GM23248 (cell line): Measurements from ENCODE around the gene MLYCD.

ENCODE experiments used
- EZH2 ChIP-seq: fragments of 200-600 bp; sonication (generic); IDR thresholded peaks from 2 replicates; pipeline ENCODE4 v1.6.1; 2018; ENCODE audit warnings: antibody characterized with exemption, mild to moderate bottlenecking; ENCODE audit not compliant: insufficient read depth, poor library complexity, severe bottlenecking
- EZH2phosphoT487 ChIP-seq: fragments of 200-600 bp; sonication (generic); IDR thresholded peaks from 2 replicates; pipeline ENCODE4 v1.6.1; 2018; ENCODE audit warnings: antibody characterized with exemption, moderate library complexity, mild to moderate bottlenecking, low read depth; ENCODE audit not compliant: insufficient read depth

DNA sequence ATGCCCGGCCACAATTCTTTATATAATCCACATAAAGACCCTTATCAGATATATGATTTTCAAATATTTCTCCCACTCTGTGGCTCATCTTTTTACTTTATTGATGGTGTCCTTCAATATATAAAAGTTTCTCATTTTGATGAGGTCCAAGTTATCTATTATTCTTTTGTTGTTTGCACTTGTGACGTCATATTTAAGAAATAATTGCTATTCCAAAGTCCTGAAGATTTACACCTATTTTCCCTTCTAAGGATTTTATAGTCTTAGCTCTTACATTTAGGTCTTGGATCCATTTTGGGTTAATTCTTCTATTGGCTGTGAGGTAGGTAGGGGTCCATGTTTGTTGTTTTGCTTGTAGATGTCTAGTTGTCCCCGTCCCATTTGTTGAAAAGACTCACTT lies 3.0 kb upstream of the MLYCD start:
- TF ChIP-seq EZH2phosphoT487 (no peak), EZH2 (no peak)
